Skeletal muscle satellite cell (primary cell): ENCODE data around the gene CRHBP.
"Not testable (repeated sequence)": the region's sequence is repeated elsewhere in the genome, so short reads cannot be mapped to it uniquely, and the experiment has no call there.

Experiments used
- H3K27me3 ChIP-seq: 2 replicates; pipeline ENCODE4 v1.7.0; 2013; ENCODE audit warnings: low read length; ENCODE audit not compliant: control insufficient read depth, insufficient read depth
- H3K36me3 ChIP-seq: 2 replicates; pipeline ENCODE4 v1.7.0; 2013; ENCODE audit warnings: mild to moderate bottlenecking, control low read depth, low read length; ENCODE audit not compliant: insufficient read depth
- H3K4me1 ChIP-seq: 2 replicates; pipeline ENCODE4 v1.7.0; 2013; ENCODE audit warnings: low read length; ENCODE audit not compliant: control insufficient read depth, insufficient read depth
- H3K4me2 ChIP-seq: 2 replicates; pipeline ENCODE4 v1.7.0; 2013; ENCODE audit warnings: mild to moderate bottlenecking, low read length
- H3K4me3 ChIP-seq: 2 replicates; pipeline ENCODE4 v1.7.0; 2013; ENCODE audit warnings: low read length
- H3K9ac ChIP-seq: 2 replicates; pipeline ENCODE4 v1.7.0; 2013; ENCODE audit warnings: mild to moderate bottlenecking, low read depth, low read length, moderate library complexity
- H3K9me3 ChIP-seq: replicated peaks from 2 replicates; pipeline ENCODE4 v1.7.0; 2013; ENCODE audit warnings: mild to moderate bottlenecking, control low read depth, low read length

The CRHBP gene

GRCh38 chr5:76993436-76993835, 40.6 kb downstream of the CRHBP start:
- not testable (repeated sequence) for H3K27me3 ChIP-seq

GRCh38 chr5:76994337-76994736, 41.5 kb downstream of the CRHBP start:
- Histone ChIP-seq H3K9ac (no peak overlapping the region), H3K4me1 (no peaks in the 10 kb centered on the region), H3K36me3 (no peaks in the 10 kb centered on the region), H3K27me3 (peaks cover 5% of the 10 kb centered on the region), H3K4me2 (no peak overlapping the region), H3K4me3 (no peak overlapping the region), H3K9me3 (no peaks in the 10 kb centered on the region)

More at GRCh38 chr5:76993436-76993835, 40.6 kb downstream of the CRHBP start:
- H3K9ac ChIP-seq, H3K36me3 ChIP-seq, H3K9me3 ChIP-seq, H3K4me2 ChIP-seq, H3K4me3 ChIP-seq, H3K4me1 ChIP-seq: not testable (repeated sequence)

GRCh38 chr5:76998251-76998650, 45.4 kb downstream of the CRHBP start:
- peaks cover 13% of the 10 kb centered on the region for H3K27me3 ChIP-seq
- not testable (repeated sequence) for H3K4me1 ChIP-seq, H3K4me2 ChIP-seq, H3K36me3 ChIP-seq, H3K4me3 ChIP-seq, H3K9me3 ChIP-seq, H3K9ac ChIP-seq

GRCh38 chr5:76999451-76999850, 46.6 kb downstream of the CRHBP start:
- no peaks in the 10 kb centered on the region for H3K36me3 ChIP-seq
- no peak overlapping the region for H3K4me3 ChIP-seq
- peaks cover 15% of the 10 kb centered on the region for H3K27me3 ChIP-seq
- no peaks in the 10 kb centered on the region for H3K4me1 ChIP-seq
- H3K9me3 ChIP-seq, result no peaks in the 10 kb centered on the region
- H3K4me2 ChIP-seq, result no peak overlapping the region
- H3K9ac ChIP-seq, result no peak overlapping the region

GRCh38 chr5:77003246-77003645, 50.4 kb downstream of the CRHBP start:
- Histone ChIP-seq H3K9ac (no peak overlapping the region), H3K36me3 (no peaks in the 10 kb centered on the region)

GRCh38 chr5:77006124-77006523, 53.3 kb downstream of the CRHBP start:
- no peaks in the 10 kb centered on the region for H3K9me3 ChIP-seq
- no peaks in the 10 kb centered on the region for H3K4me1 ChIP-seq
- H3K4me2 ChIP-seq, result no peak overlapping the region
- no peak overlapping the region for H3K4me3 ChIP-seq
- peaks cover 35% of the 10 kb centered on the region for H3K27me3 ChIP-seq
- no peak overlapping the region for H3K9ac ChIP-seq
- no peaks in the 10 kb centered on the region for H3K36me3 ChIP-seq

More at GRCh38 chr5:77003246-77003645, 50.4 kb downstream of the CRHBP start:
- H3K4me3 ChIP-seq, result no peak overlapping the region
- peaks cover 37% of the 10 kb centered on the region for H3K27me3 ChIP-seq
- no peaks in the 10 kb centered on the region for H3K4me1 ChIP-seq
- no peaks in the 10 kb centered on the region for H3K9me3 ChIP-seq
- H3K4me2 ChIP-seq, result no peak overlapping the region

GRCh38 chr5:77008413-77008812, 55.6 kb downstream of the CRHBP start:
- H3K9me3 ChIP-seq, result no peaks in the 10 kb centered on the region
- no peak overlapping the region for H3K4me2 ChIP-seq
- H3K4me3 ChIP-seq, result no peak overlapping the region
- H3K9ac ChIP-seq, result no peak overlapping the region
- no peaks in the 10 kb centered on the region for H3K4me1 ChIP-seq
- peaks cover 25% of the 10 kb centered on the region for H3K27me3 ChIP-seq
- no peaks in the 10 kb centered on the region for H3K36me3 ChIP-seq

- H3K27me3 ChIP-seq, result peaks cover 19% of the 10 kb centered on the region
- no peaks in the 10 kb centered on the region for H3K36me3 ChIP-seq
- no peak overlapping the region for H3K9ac ChIP-seq
- no peaks in the 10 kb centered on the region for H3K4me1 ChIP-seq
- H3K9me3 ChIP-seq, result no peaks in the 10 kb centered on the region
- H3K4me3 ChIP-seq, result no peak overlapping the region
- H3K4me2 ChIP-seq, result no peak overlapping the region
Observed at GRCh38 chr5:77010243-77010642, 57.4 kb downstream of the CRHBP start.

GRCh38 chr5:77011498-77011897, 58.7 kb downstream of the CRHBP start:
- Histone ChIP-seq H3K4me1 (no peaks in the 10 kb centered on the region), H3K9me3 (no peaks in the 10 kb centered on the region), H3K27me3 (peaks cover 13% of the 10 kb centered on the region), H3K9ac (no peak overlapping the region), H3K4me2 (no peak overlapping the region), H3K36me3 (no peaks in the 10 kb centered on the region), H3K4me3 (no peak overlapping the region)

- H3K4me2 ChIP-seq, result no peak overlapping the region
- H3K9ac ChIP-seq, result no peak overlapping the region
- H3K36me3 ChIP-seq, result no peaks in the 10 kb centered on the region
- no peaks in the 10 kb centered on the region for H3K4me1 ChIP-seq
- H3K4me3 ChIP-seq, result no peak overlapping the region
- H3K9me3 ChIP-seq, result no peaks in the 10 kb centered on the region
- H3K27me3 ChIP-seq, result peaks cover 16% of the 10 kb centered on the region
Observed at GRCh38 chr5:77012601-77013000, 59.8 kb downstream of the CRHBP start.

GRCh38 chr5:77015938-77016569, 63.2 kb downstream of the CRHBP start:
- Histone ChIP-seq H3K4me3 (no peak overlapping the region), H3K9ac (no peak overlapping the region), H3K4me2 (no peak overlapping the region), H3K9me3 (no peaks in the 10 kb centered on the region), H3K4me1 (no peaks in the 10 kb centered on the region), H3K36me3 (no peaks in the 10 kb centered on the region), H3K27me3 (peaks cover 22% of the 10 kb centered on the region)

- no peak overlapping the region for H3K9ac ChIP-seq
- H3K27me3 ChIP-seq, result peaks cover 28% of the 10 kb centered on the region
- H3K4me1 ChIP-seq, result no peaks in the 10 kb centered on the region
- no peak overlapping the region for H3K4me3 ChIP-seq
- no peaks in the 10 kb centered on the region for H3K36me3 ChIP-seq
- no peaks in the 10 kb centered on the region for H3K9me3 ChIP-seq
- H3K4me2 ChIP-seq, result no peak overlapping the region
Observed at GRCh38 chr5:77016962-77017361, 64.1 kb downstream of the CRHBP start.
